HCT116 (cell line): ENCODE results near the gene FBXO17. TPM values are rescaled to one million over a fixed set of nuclear protein-coding genes. Genes with fewer than 3 reads are reported as not detected.

ENCODE experiments used
- ATAC-seq: fragments of 200-7000 bp; cut with Tn5 transposase; 2 replicates; pipeline ENCODE4 v1.9.1; 2020; ENCODE audit warnings: mild to moderate bottlenecking, moderate library complexity
- BruUV-seq: library from RNA; stranded (reverse); fragments of 400-500 nt; replicated peaks from 2 replicates; lab custom pipeline; 2021; lab: Mats Ljungman, UMichigan
- CTCF ChIA-PET: fragments of 300-600 bp; sonication (Branson Sonifier 250); formaldehyde crosslinking; loops from one replicate; lab custom pipeline; 2021; ENCODE audit warnings: antibody characterized with exemption; lab: Charles Lee
- POLR2A ChIA-PET: fragments of 300-600, 350-600 bp; sonication (Branson Sonifier 250); formaldehyde crosslinking; loops from one replicate; lab custom pipeline; 2021; ENCODE audit warnings: antibody characterized with exemption; lab: Charles Lee
- RAD21 ChIA-PET, 2 experiments: fragments of 300-600 bp; sonication (Branson Sonifier 250); formaldehyde crosslinking; loops; one replicate each; lab custom pipeline; 2023; ENCODE audit warnings: low total read pairs in 2 of 2; ENCODE audit not compliant: uncharacterized antibody in 2 of 2, unreplicated experiment in 2 of 2, low non-redundant PET in 1 of 2; lab: Charles Lee
- DNase-seq: peaks from one replicate; pipeline ENCODE4 v3.0.0-alpha.2; 2010; ENCODE audit warnings: low read depth, low spot score
- H2AFZ ChIP-seq: fragments of 200-600 bp; shearing (Covaris generic), sonication (generic); 2 replicates; pipeline ENCODE4 v1.6.1; 2017; ENCODE audit warnings: low read depth, mixed run types, mixed read lengths, antibody characterized with exemption, low read length; ENCODE audit not compliant: poor library complexity, severe bottlenecking
- H3K27ac ChIP-seq: 2 replicates; pipeline ENCODE4 v1.5.1; 2012; ENCODE audit warnings: low read depth, low read length
- H3K27me3 ChIP-seq: fragments of 200-600 bp; sonication (generic); 2 replicates; pipeline ENCODE4 v1.6.1; 2016; ENCODE audit warnings: mixed run types, low read length, mixed read lengths; ENCODE audit not compliant: insufficient read depth
- H3K36me3 ChIP-seq, 2 experiments: fragments of 200-500 bp in 1 of 2; fragments of 200-600 bp in 1 of 2; sonication (Bioruptor generic) in 1 of 2; sonication (generic) in 1 of 2; 2 replicates each; pipeline versions ENCODE4 v1.5.1 to v1.6.1; 2014 to 2016; ENCODE audit warnings: low read length in 2 of 2, inconsistent platforms in 1 of 2, mixed read lengths in 1 of 2, mixed run types in 1 of 2; ENCODE audit not compliant: insufficient read depth in 2 of 2, control insufficient read depth in 1 of 2
- H3K4me1 ChIP-seq, 2 experiments: fragments of 200-600 bp in 1 of 2; sonication (generic) in 1 of 2; 2 replicates each; pipeline versions ENCODE4 v1.5.1 to v1.6.1; 2012 to 2017; ENCODE audit warnings: low read length in 2 of 2, inconsistent platforms in 1 of 2, mild to moderate bottlenecking in 1 of 2, mixed read lengths in 1 of 2, mixed run types in 1 of 2, moderate library complexity in 1 of 2; ENCODE audit not compliant: insufficient read depth in 2 of 2, control insufficient read depth in 1 of 2
- H3K4me2 ChIP-seq: fragments of 200-600 bp; sonication (generic); 2 replicates; pipeline ENCODE4 v1.6.1; 2017; ENCODE audit warnings: mixed run types, low read length, mixed read lengths
- H3K4me3 ChIP-seq, 2 experiments: fragments of 200-600 bp in 1 of 2; sonication (generic) in 1 of 2; replicated peaks in 1 of 2; 2 replicates each; pipeline ENCODE4 v1.5.1; 2011 to 2016; ENCODE audit warnings: low read length in 2 of 2, control low read depth in 1 of 2, low read depth in 1 of 2, mild to moderate bottlenecking in 1 of 2, mixed read lengths in 1 of 2, mixed run types in 1 of 2
- H3K79me2 ChIP-seq: fragments of 200-600 bp; sonication (generic); 2 replicates; pipeline ENCODE4 v1.6.1; 2017; ENCODE audit warnings: mild to moderate bottlenecking, mixed run types, low read length, moderate library complexity, mixed read lengths; ENCODE audit not compliant: insufficient read depth
- H3K9ac ChIP-seq: fragments of 200-600 bp; sonication (generic); 2 replicates; pipeline ENCODE4 v1.6.1; 2016; ENCODE audit warnings: low read length, mixed read lengths
- H3K9me2 ChIP-seq: fragments of 200-600 bp; sonication (generic), shearing (Covaris generic); 2 replicates; pipeline ENCODE4 v1.6.1; 2017; ENCODE audit warnings: mixed run types, mild to moderate bottlenecking, moderate library complexity; ENCODE audit not compliant: insufficient read depth
- H3K9me3 ChIP-seq, 2 experiments: fragments of 200-500 bp in 1 of 2; fragments of 200-600 bp in 1 of 2; sonication (Bioruptor generic) in 1 of 2; sonication (generic) in 1 of 2; 2 replicates each; pipeline ENCODE4 v1.6.1; 2014 to 2017; ENCODE audit warnings: low read length in 2 of 2, mixed read lengths in 2 of 2, inconsistent platforms in 1 of 2, low read depth in 1 of 2, mild to moderate bottlenecking in 1 of 2, mixed run types in 1 of 2, moderate library complexity in 1 of 2; ENCODE audit not compliant: control insufficient read depth in 1 of 2, insufficient read depth in 1 of 2
- H4K20me1 ChIP-seq: fragments of 200-600 bp; sonication (generic), shearing (Covaris generic); 2 replicates; pipeline ENCODE4 v1.6.1; 2017; ENCODE audit warnings: mixed run types, mild to moderate bottlenecking, moderate library complexity; ENCODE audit not compliant: insufficient read depth
- CEBPB ChIP-seq: IDR thresholded peaks from 2 replicates; pipeline ENCODE4 v1.6.1; 2012; ENCODE audit warnings: low read depth
- CTCF ChIP-seq, 3 experiments: fragments of 200-600 bp in 1 of 3; sonication (generic) in 1 of 3; IDR thresholded peaks in 2 of 3; conservative IDR thresholded peaks in 1 of 3; 2 replicates each; pipeline ENCODE4 v1.5.1; 2012 to 2017; ENCODE audit warnings: low read depth in 2 of 3, low read length in 2 of 3, antibody characterized with exemption in 1 of 3, borderline replicate concordance in 1 of 3, control low read depth in 1 of 3, mild to moderate bottlenecking in 1 of 3, mixed read lengths in 1 of 3, mixed run types in 1 of 3, moderate library complexity in 1 of 3; ENCODE audit not compliant: insufficient read depth in 1 of 3
- EGR1 ChIP-seq: IDR thresholded peaks from 2 replicates; pipeline ENCODE4 v1.6.1; 2012; ENCODE audit warnings: low read depth
- ELF1 ChIP-seq: IDR thresholded peaks from 2 replicates; pipeline ENCODE4 v1.6.1; 2012; ENCODE audit warnings: low read depth, borderline replicate concordance
- EZH2 ChIP-seq: fragments of 200-600 bp; sonication (generic); IDR thresholded peaks from 2 replicates; pipeline ENCODE4 v1.6.1; 2017; ENCODE audit warnings: antibody characterized with exemption, mixed run types
- EZH2phosphoT487 ChIP-seq: fragments of 200-600 bp; IDR thresholded peaks from 2 replicates; pipeline ENCODE4 v1.6.1; 2018; ENCODE audit warnings: antibody characterized with exemption, borderline replicate concordance
- FOSL1 ChIP-seq: IDR thresholded peaks from 2 replicates; pipeline ENCODE4 v1.6.1; 2012; ENCODE audit warnings: low read depth
- POLR2A ChIP-seq: IDR thresholded peaks from 2 replicates; pipeline ENCODE4 v1.7.0; 2011; ENCODE audit warnings: borderline replicate concordance; ENCODE audit not compliant: insufficient read depth, insufficient read length; ENCODE audit errors: extremely low read depth
- SIN3A ChIP-seq: IDR thresholded peaks from 2 replicates; pipeline ENCODE4 v1.6.1; 2012; ENCODE audit warnings: low read depth
- SP1 ChIP-seq: IDR thresholded peaks from 2 replicates; pipeline ENCODE4 v1.6.1; 2012; ENCODE audit warnings: low read depth
- intact Hi-C: fragments of 100-400 bp; cut with micrococcal nuclease; formaldehyde crosslinking; loops from 2 replicates; pipeline ENCODE4 v1.10.0; 2022
- total RNA-seq: library from RNA; stranded (reverse); gene quantifications from one replicate; pipeline ENCODE4 v1.2.1, GENCODE V29; 2021; ENCODE audit not compliant: unreplicated experiment
- TF ChIP-seq, protein P1 (sequence below): IDR thresholded peaks from 2 replicates; pipeline ENCODE4 v1.6.1; 2012; ENCODE audit warnings: low read depth
- TF ChIP-seq, protein P2 (sequence below): IDR thresholded peaks from 2 replicates; pipeline ENCODE4 v1.6.1; 2011; ENCODE audit warnings: mild to moderate bottlenecking, low read length, moderate library complexity; ENCODE audit not compliant: insufficient replicate concordance; ENCODE audit errors: extremely low read depth
- TF ChIP-seq, protein P3 (sequence below): IDR thresholded peaks from 2 replicates; pipeline ENCODE4 v1.6.1; 2012

FBXO17 gene
- total RNA-seq, 1 experiment from 2014 or later, result 18.5 TPM

DNA sequence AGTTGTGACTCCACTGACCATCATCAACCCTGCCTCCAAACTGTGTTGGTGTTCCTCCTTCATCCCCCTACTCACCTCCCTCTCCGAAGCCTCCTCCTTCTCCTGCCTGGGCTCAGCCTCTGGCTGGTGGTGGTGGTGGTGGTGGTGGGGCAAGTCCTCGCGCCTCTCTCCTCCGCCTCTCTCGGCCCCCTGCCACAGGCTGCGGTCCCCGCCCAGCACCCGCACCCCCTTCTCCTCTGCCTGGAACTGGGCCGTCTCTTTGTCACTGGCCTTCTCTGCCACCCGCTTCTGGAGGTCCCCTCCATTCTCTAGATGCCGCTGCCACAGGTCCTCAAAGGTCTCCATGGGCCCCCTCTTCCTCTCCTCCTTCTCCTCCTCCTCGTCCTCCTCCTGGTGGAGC lies 65.1 kb downstream of the FBXO17 start:
- Histone ChIP-seq H3K27ac (no peak overlapping the region), H3K9ac (no peak overlapping the region), H3K4me3 (no peak overlapping the region), H3K9me2 (no peaks in the 10 kb centered on the region), H3K79me2 (no peaks in the 10 kb centered on the region), H2AFZ (no peak overlapping the region), H3K4me1 (no peaks in the 10 kb centered on the region), H4K20me1 (no peaks in the 10 kb centered on the region), H3K9me3 (no peaks in the 10 kb centered on the region), H3K4me2 (no peak overlapping the region), H3K27me3 (no peaks in the 10 kb centered on the region), H3K36me3 (peaks cover 0 to 14% of the 10 kb centered on the region in 2 experiments; a peak in 1 of 4 replicates)
- no TSS peak for BruUV-seq
- ATAC-seq, result no peak
- ChIA-PET POLR2A (no interaction called here), CTCF (no interaction called here), RAD21 (no interaction called here)
- no peak for DNase-seq
- TF ChIP-seq FOSL1, result no peak
- intact Hi-C loops, result no loop called here

GRCh38 chr19:38908911-38909310 lies 66.6 kb downstream of the FBXO17 start:
- no peak for ATAC-seq
- no peaks in the 10 kb centered on the region for H4K20me1 ChIP-seq
- TF ChIP-seq SIN3A, result no peak
- TF ChIP-seq, protein P1, sequence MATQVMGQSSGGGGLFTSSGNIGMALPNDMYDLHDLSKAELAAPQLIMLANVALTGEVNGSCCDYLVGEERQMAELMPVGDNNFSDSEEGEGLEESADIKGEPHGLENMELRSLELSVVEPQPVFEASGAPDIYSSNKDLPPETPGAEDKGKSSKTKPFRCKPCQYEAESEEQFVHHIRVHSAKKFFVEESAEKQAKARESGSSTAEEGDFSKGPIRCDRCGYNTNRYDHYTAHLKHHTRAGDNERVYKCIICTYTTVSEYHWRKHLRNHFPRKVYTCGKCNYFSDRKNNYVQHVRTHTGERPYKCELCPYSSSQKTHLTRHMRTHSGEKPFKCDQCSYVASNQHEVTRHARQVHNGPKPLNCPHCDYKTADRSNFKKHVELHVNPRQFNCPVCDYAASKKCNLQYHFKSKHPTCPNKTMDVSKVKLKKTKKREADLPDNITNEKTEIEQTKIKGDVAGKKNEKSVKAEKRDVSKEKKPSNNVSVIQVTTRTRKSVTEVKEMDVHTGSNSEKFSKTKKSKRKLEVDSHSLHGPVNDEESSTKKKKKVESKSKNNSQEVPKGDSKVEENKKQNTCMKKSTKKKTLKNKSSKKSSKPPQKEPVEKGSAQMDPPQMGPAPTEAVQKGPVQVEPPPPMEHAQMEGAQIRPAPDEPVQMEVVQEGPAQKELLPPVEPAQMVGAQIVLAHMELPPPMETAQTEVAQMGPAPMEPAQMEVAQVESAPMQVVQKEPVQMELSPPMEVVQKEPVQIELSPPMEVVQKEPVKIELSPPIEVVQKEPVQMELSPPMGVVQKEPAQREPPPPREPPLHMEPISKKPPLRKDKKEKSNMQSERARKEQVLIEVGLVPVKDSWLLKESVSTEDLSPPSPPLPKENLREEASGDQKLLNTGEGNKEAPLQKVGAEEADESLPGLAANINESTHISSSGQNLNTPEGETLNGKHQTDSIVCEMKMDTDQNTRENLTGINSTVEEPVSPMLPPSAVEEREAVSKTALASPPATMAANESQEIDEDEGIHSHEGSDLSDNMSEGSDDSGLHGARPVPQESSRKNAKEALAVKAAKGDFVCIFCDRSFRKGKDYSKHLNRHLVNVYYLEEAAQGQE, result no peak
- TF ChIP-seq, protein P2, sequence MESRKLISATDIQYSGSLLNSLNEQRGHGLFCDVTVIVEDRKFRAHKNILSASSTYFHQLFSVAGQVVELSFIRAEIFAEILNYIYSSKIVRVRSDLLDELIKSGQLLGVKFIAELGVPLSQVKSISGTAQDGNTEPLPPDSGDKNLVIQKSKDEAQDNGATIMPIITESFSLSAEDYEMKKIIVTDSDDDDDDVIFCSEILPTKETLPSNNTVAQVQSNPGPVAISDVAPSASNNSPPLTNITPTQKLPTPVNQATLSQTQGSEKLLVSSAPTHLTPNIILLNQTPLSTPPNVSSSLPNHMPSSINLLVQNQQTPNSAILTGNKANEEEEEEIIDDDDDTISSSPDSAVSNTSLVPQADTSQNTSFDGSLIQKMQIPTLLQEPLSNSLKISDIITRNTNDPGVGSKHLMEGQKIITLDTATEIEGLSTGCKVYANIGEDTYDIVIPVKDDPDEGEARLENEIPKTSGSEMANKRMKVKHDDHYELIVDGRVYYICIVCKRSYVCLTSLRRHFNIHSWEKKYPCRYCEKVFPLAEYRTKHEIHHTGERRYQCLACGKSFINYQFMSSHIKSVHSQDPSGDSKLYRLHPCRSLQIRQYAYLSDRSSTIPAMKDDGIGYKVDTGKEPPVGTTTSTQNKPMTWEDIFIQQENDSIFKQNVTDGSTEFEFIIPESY, result no peak
- TF ChIP-seq CTCF (IDR thresholded peaks at IDR 0.05 in 2 of 3, conservative IDR thresholded peaks at IDR 0.05 in 1 of 3; ENCODE audit: borderline replicate concordance in 1 of 3, insufficient read depth in 1 of 3, low read depth in 2 of 3, low read length in 2 of 3), result no peak
- TF ChIP-seq EZH2, result no peak
- TF ChIP-seq FOSL1, result no peak
- TF ChIP-seq CEBPB, result no peak
- TF ChIP-seq, protein P3, sequence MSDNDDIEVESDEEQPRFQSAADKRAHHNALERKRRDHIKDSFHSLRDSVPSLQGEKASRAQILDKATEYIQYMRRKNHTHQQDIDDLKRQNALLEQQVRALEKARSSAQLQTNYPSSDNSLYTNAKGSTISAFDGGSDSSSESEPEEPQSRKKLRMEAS, result no peak
- TF ChIP-seq SP1, result no peak
- TF ChIP-seq EGR1, result no peak
- TF ChIP-seq POLR2A, result no peak
- no peak for TF ChIP-seq EZH2phosphoT487
- no peak for TF ChIP-seq ELF1

More at GRCh38 chr19:38908911-38909310, 66.6 kb downstream of the FBXO17 start:
- H3K9me3 ChIP-seq, result no peaks in the 10 kb centered on the region
- no peak overlapping the region for H3K4me2 ChIP-seq
- POLR2A ChIA-PET, result no interaction called here
- H3K27me3 ChIP-seq, result no peaks in the 10 kb centered on the region
- H3K9me2 ChIP-seq, result no peaks in the 10 kb centered on the region
- no peak overlapping the region for H3K27ac ChIP-seq
- CTCF ChIA-PET, result interaction anchor here (1.4 kb wide), 1 partner anchor 21 kb away, joined by 3 read pairs; the partner anchor contains the start of genes MRPS12 and SARS2
- no peak overlapping the region for H3K4me3 ChIP-seq
- H3K9ac ChIP-seq, result no peak overlapping the region
- RAD21 ChIA-PET, result no interaction called here
- intact Hi-C loops, result no loop called here
- no peak overlapping the region for H2AFZ ChIP-seq
- H3K4me1 ChIP-seq, result no peaks in the 10 kb centered on the region
- DNase-seq, result no peak
- no peaks in the 10 kb centered on the region for H3K79me2 ChIP-seq
- H3K36me3 ChIP-seq, result peaks cover 0 to 16% of the 10 kb centered on the region in 2 experiments; a peak in 1 of 4 replicates
- BruUV-seq, result no TSS peak
